HPDE6-E6E7 (cell line): ENCODE measurements around the gene TAOK3.

ENCODE experiments used
- DNase-seq: peaks from one replicate; pipeline ENCODE4 v3.0.0; 2011; ENCODE audit warnings: missing footprints; ENCODE audit errors: extremely low spot score

The TAOK3 gene

GRCh38 chr12:118206107-118206412, 166.6 kb downstream of the TAOK3 start:
- no peak for DNase-seq

- DNase-seq = no peak
These were observed 178.7 kb downstream of the TAOK3 start for GRCh38 chr12:118193958-118194357.

GRCh38 chr12:118193477-118193876, 179.2 kb downstream of the TAOK3 start:
- no peak for DNase-seq

- no peak for DNase-seq
These were observed 182.4 kb downstream of the TAOK3 start for GRCh38 chr12:118190266-118190665.

- no peak for DNase-seq
These were observed 182.9 kb downstream of the TAOK3 start for GRCh38 chr12:118189741-118190191.

GRCh38 chr12:118188690-118189371, 183.9 kb downstream of the TAOK3 start:
- no peak for DNase-seq

GRCh38 chr12:118187751-118188435, 184.8 kb downstream of the TAOK3 start:
- DNase-seq = no peak

GRCh38 chr12:118185602-118186397, 186.9 kb downstream of the TAOK3 start:
- DNase-seq = no peak

GRCh38 chr12:118183711-118184110, 189.0 kb downstream of the TAOK3 start:
- DNase-seq = no peak

- DNase-seq = no peak
These were observed 189.6 kb downstream of the TAOK3 start for GRCh38 chr12:118183155-118183554.

GRCh38 chr12:118175823-118176447, 196.8 kb downstream of the TAOK3 start:
- DNase-seq = no peak

GRCh38 chr12:118166946-118167345, 205.8 kb downstream of the TAOK3 start:
- no peak for DNase-seq

- peak; percentile 44 for DNase-seq
These were observed 207.8 kb downstream of the TAOK3 start for GRCh38 chr12:118164798-118165486.

GRCh38 chr12:118160536-118160935, 212.2 kb downstream of the TAOK3 start:
- no peak for DNase-seq

- DNase-seq = no peak
These were observed 221.0 kb downstream of the TAOK3 start for GRCh38 chr12:118151755-118152154.

- no peak for DNase-seq
These were observed 222.1 kb downstream of the TAOK3 start for GRCh38 chr12:118150625-118151024.

- no peak for DNase-seq
These were observed 224.4 kb downstream of the TAOK3 start for GRCh38 chr12:118148287-118148686.

- no peak for DNase-seq
These were observed 226.9 kb downstream of the TAOK3 start for GRCh38 chr12:118145798-118146156.

- no peak for DNase-seq
These were observed 227.5 kb downstream of the TAOK3 start for GRCh38 chr12:118145113-118145797.

- DNase-seq = no peak
These were observed 228.2 kb downstream of the TAOK3 start for GRCh38 chr12:118144499-118144898.

- no peak for DNase-seq
These were observed 231.9 kb downstream of the TAOK3 start for GRCh38 chr12:118140825-118141224.
